OCI-LY7 (cell line): ENCODE results near the gene ERN1. TPM values are rescaled to one million over a fixed set of nuclear protein-coding genes. Genes with fewer than 3 reads are reported as not detected.

Experiments
- BruUV-seq: library from RNA; stranded (reverse); fragments of 400-500 nt; replicated peaks from 2 replicates; lab custom pipeline; 2021; lab: Mats Ljungman, UMichigan
- CTCF ChIA-PET: fragments of 300-600 bp; sonication (Branson Sonifier 250); formaldehyde crosslinking; loops from one replicate; lab custom pipeline; 2022; ENCODE audit warnings: antibody characterized with exemption; ENCODE audit not compliant: unreplicated experiment; lab: Charles Lee
- POLR2A ChIA-PET: fragments of 300-600 bp; sonication (Branson Sonifier 250); formaldehyde crosslinking; loops from one replicate; lab custom pipeline; 2022; ENCODE audit warnings: antibody characterized with exemption; lab: Charles Lee
- DNase-seq: peaks from one replicate; pipeline ENCODE4 v3.0.0-alpha.2; 2015; ENCODE audit warnings: low spot score
- H2AFZ ChIP-seq: fragments of 200-600 bp; sonication (generic), shearing (Covaris generic); 2 replicates; pipeline ENCODE4 v1.6.1; 2014; ENCODE audit warnings: mild to moderate bottlenecking, antibody characterized with exemption, low read length, moderate library complexity
- H3K27ac ChIP-seq: fragments of 200-600 bp; sonication (generic); 2 replicates; pipeline ENCODE4 v1.5.1; 2014; ENCODE audit warnings: mixed run types, low read depth, mild to moderate bottlenecking, moderate library complexity, low read length, inconsistent platforms; ENCODE audit not compliant: poor library complexity, severe bottlenecking
- H3K36me3 ChIP-seq: fragments of 200-600 bp; sonication (generic); 2 replicates; pipeline ENCODE4 v1.6.1; 2014; ENCODE audit warnings: mild to moderate bottlenecking, antibody characterized with exemption, low read length, moderate library complexity, mixed read lengths; ENCODE audit not compliant: insufficient read depth
- H3K4me1 ChIP-seq: fragments of 200-600 bp; sonication (generic); 2 replicates; pipeline ENCODE4 v1.5.1; 2014; ENCODE audit warnings: mild to moderate bottlenecking, low read length; ENCODE audit not compliant: insufficient read depth, poor library complexity, severe bottlenecking
- H3K4me2 ChIP-seq: fragments of 200-600 bp; sonication (generic); 2 replicates; pipeline ENCODE4 v1.6.1; 2014; ENCODE audit warnings: mild to moderate bottlenecking, low read length
- H3K4me3 ChIP-seq: fragments of 200-600 bp; sonication (generic); 2 replicates; pipeline ENCODE4 v1.5.1; 2014; ENCODE audit warnings: mild to moderate bottlenecking, low read depth, low read length; ENCODE audit not compliant: poor library complexity, severe bottlenecking
- H3K79me2 ChIP-seq: fragments of 200-600 bp; sonication (generic); 2 replicates; pipeline ENCODE4 v1.6.1; 2016; ENCODE audit warnings: low read depth, mild to moderate bottlenecking, low read length, moderate library complexity, mixed read lengths; ENCODE audit not compliant: insufficient read depth
- H3K9me2 ChIP-seq: fragments of 200-600 bp; sonication (generic); 2 replicates; pipeline ENCODE4 v1.6.1; 2016; ENCODE audit warnings: mild to moderate bottlenecking, low read length, mixed read lengths; ENCODE audit not compliant: insufficient read depth
- H3K9me3 ChIP-seq: fragments of 200-600 bp; sonication (generic); 2 replicates; pipeline ENCODE4 v1.6.1; 2014; ENCODE audit warnings: mild to moderate bottlenecking, mixed run types, low read length, mixed read lengths
- H4K20me1 ChIP-seq: fragments of 200-600 bp; sonication (generic); 2 replicates; pipeline ENCODE4 v1.6.1; 2014; ENCODE audit warnings: mild to moderate bottlenecking, antibody characterized with exemption, low read length, moderate library complexity, mixed read lengths; ENCODE audit not compliant: insufficient read depth
- EZH2phosphoT487 ChIP-seq: fragments of 200-600 bp; sonication (generic); IDR thresholded peaks from 2 replicates; pipeline ENCODE4 v1.6.1; 2018; ENCODE audit warnings: low read depth, borderline replicate concordance, mild to moderate bottlenecking, mixed run types, antibody characterized with exemption, low read length, moderate library complexity, mixed read lengths
- intact Hi-C: fragments of 100-400 bp; cut with micrococcal nuclease; formaldehyde crosslinking; loops from one replicate; pipeline ENCODE4 v1.10.0; 2022; ENCODE audit not compliant: unreplicated experiment
- total RNA-seq, 2 experiments: library from RNA; depleted of rRNA in 1 of 2; stranded (reverse); fragments of >200 nt in 1 of 2; shearing (Covaris generic) in 1 of 2; gene quantifications; 2 replicates each; pipeline ENCODE4 v1.2.3, GENCODE V29; 2014 to 2022
- TF ChIP-seq, protein P1 (sequence below): fragments of 200-600 bp; sonication (generic); conservative IDR thresholded peaks from 2 replicates; pipeline ENCODE4 v1.5.1; 2014; ENCODE audit warnings: mild to moderate bottlenecking, antibody characterized with exemption, low read length, moderate library complexity, mixed read lengths

The ERN1 gene
- total RNA-seq, 2 experiments from 2014 or later, result 22.0 to 70.3 TPM

DNA sequence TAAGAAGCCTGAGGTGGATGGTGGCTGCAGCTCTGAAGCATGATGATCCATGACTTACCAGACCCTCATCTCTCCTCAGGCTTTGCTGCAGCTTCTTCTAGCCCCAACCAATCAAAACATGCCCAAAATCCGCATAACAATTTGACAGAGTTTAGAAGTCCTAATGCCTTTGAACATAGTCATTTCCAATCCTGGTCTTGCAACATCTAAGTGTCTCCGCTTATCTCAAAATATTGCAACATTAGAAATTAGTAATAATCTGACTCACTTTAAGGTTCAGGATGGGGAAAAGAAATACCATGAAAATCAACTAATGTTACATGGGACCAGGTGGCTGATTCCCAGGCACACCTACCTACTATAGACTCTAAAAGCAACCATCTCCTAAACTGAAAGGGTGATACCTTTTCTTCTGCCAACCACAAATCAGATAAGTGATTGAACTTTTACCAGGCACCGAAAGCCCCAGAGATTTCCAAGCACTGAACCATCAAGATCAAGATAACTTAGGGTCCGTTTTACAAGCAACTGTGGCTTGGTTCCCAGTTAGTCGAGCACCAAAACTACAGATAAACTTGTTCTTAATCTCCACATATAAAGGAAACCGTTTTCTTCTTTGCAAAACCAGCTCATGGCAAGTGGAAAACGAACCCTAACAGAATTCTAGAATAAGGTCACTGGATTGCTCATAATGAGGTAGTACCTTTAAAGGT, 14.0 kb downstream of the ERN1 start:
- ChIA-PET POLR2A (interaction anchor here (0.6 kb wide), 1 partner anchor 9 kb away, joined by 3 read pairs; no protein-coding TSS in a partner anchor), CTCF (interaction anchor here (0.9 kb wide), 1 partner anchor 10 kb away, joined by 3 read pairs; no protein-coding TSS in a partner anchor)
- no TSS peak for BruUV-seq
- Histone ChIP-seq H3K36me3 (peaks cover 3% of the 10 kb centered on the region; the same call in 1 of the 2 replicates), H3K4me3 (no peak overlapping the region), H4K20me1 (no peaks in the 10 kb centered on the region), H3K27ac (no peak overlapping the region), H3K9me3 (no peaks in the 10 kb centered on the region), H3K4me1 (peaks cover 29% of the 10 kb centered on the region), H3K79me2 (peaks cover 20% of the 10 kb centered on the region; the same call in 1 of the 2 replicates), H3K4me2 (no peak overlapping the region), H2AFZ (no peak overlapping the region), H3K9me2 (no peaks in the 10 kb centered on the region)
- no peak for DNase-seq
- intact Hi-C loops, result no loop called here
- TF ChIP-seq EZH2phosphoT487, result no peak
- TF ChIP-seq, protein P1, sequence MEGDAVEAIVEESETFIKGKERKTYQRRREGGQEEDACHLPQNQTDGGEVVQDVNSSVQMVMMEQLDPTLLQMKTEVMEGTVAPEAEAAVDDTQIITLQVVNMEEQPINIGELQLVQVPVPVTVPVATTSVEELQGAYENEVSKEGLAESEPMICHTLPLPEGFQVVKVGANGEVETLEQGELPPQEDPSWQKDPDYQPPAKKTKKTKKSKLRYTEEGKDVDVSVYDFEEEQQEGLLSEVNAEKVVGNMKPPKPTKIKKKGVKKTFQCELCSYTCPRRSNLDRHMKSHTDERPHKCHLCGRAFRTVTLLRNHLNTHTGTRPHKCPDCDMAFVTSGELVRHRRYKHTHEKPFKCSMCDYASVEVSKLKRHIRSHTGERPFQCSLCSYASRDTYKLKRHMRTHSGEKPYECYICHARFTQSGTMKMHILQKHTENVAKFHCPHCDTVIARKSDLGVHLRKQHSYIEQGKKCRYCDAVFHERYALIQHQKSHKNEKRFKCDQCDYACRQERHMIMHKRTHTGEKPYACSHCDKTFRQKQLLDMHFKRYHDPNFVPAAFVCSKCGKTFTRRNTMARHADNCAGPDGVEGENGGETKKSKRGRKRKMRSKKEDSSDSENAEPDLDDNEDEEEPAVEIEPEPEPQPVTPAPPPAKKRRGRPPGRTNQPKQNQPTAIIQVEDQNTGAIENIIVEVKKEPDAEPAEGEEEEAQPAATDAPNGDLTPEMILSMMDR, result no peak

DNA sequence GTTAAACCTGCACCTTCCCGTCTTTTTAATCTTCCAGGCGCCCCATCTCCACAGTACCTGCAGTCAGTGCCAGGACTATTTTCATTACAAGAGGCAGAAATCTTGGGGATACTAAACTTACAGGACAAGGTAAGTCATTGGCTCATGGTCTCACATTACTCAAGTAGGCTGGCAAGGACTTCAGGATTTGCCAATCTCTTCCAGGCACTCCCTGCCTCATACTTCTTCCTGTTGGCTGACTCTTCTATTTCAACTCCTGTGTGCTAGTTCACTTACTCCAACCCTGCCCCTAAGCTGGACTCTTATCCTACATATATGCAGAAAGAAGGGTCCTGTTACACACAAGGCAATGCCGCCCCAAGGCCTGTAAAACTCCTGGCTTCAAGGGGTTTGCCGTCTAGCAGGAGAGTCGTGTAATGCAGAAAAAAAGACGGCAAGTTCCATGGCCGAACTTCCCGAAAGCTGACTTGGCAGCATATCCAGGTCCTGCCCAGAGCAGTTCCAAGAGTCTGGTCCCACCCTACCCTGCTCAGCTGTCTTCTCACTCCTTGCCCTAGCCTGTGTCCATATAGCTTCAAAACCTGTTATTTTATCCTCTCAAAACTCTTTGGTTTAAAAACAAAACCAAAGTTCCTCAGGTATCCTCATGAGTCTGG, 14.8 kb downstream of the ERN1 start:
- DNase-seq, result no peak
- Histone ChIP-seq H3K9me3 (no peaks in the 10 kb centered on the region), H3K79me2 (peaks cover 12% of the 10 kb centered on the region; the same call in 1 of the 2 replicates), H4K20me1 (no peaks in the 10 kb centered on the region), H2AFZ (no peak overlapping the region), H3K4me3 (no peak overlapping the region), H3K36me3 (peaks cover 2% of the 10 kb centered on the region; the same call in 1 of the 2 replicates), H3K9me2 (no peaks in the 10 kb centered on the region), H3K27ac (no peak overlapping the region), H3K4me1 (peaks cover 29% of the 10 kb centered on the region), H3K4me2 (no peak overlapping the region)
- POLR2A ChIA-PET, result interaction anchor here (0.6 kb wide), 1 partner anchor 9 kb away, joined by 3 read pairs; no protein-coding TSS in a partner anchor
- no TSS peak for BruUV-seq
- no peak for TF ChIP-seq EZH2phosphoT487
- TF ChIP-seq, protein P1, result no peak
- intact Hi-C loops, result no loop called here
- CTCF ChIA-PET, result interaction anchor here (0.9 kb wide), 1 partner anchor 9 kb away, joined by 3 read pairs; no protein-coding TSS in a partner anchor
